ENCODE measurements around the gene CYP2C9.

DNA sequence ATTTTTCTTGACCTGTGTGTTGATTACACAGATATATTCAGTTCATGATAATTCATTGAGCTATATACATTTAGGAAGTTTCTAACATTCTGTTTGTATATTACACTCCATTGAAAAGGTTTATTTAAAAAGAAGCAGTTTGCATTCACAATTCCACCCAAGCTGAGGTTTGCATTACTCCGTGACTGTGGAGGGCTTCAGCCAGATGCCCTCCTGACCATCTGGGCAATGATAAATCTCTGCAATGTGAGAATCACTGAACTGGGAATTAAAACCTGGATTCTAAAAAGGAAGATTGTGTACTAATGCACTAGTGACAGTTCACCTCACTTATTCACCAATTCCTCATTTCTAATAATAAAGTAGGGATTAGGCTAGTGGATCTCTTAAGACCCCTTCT is 36.4 kb upstream of the CYP2C9 start:
- TF ChIP-seq, protein P1, sequence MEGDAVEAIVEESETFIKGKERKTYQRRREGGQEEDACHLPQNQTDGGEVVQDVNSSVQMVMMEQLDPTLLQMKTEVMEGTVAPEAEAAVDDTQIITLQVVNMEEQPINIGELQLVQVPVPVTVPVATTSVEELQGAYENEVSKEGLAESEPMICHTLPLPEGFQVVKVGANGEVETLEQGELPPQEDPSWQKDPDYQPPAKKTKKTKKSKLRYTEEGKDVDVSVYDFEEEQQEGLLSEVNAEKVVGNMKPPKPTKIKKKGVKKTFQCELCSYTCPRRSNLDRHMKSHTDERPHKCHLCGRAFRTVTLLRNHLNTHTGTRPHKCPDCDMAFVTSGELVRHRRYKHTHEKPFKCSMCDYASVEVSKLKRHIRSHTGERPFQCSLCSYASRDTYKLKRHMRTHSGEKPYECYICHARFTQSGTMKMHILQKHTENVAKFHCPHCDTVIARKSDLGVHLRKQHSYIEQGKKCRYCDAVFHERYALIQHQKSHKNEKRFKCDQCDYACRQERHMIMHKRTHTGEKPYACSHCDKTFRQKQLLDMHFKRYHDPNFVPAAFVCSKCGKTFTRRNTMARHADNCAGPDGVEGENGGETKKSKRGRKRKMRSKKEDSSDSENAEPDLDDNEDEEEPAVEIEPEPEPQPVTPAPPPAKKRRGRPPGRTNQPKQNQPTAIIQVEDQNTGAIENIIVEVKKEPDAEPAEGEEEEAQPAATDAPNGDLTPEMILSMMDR (IDR thresholded peaks at IDR 0.05) = no peak
- TF ChIP-seq POLR2A (IDR thresholded peaks at IDR 0.05) = no peak
